Fibroblast of lung (primary cell): ENCODE measurements around the gene DSP.

Source experiments
- CTCF ChIP-seq, 2 donors: IDR thresholded peaks in 1 of 2; conservative IDR thresholded peaks in 1 of 2; 1 replicate in 1 of 2; 2 replicates in 1 of 2; pipeline ENCODE4 v1.5.1; 2011 to 2012; ENCODE audit warnings: low read length in 2 of 2, control low read depth in 1 of 2, inconsistent platforms in 1 of 2, low read depth in 1 of 2, mild to moderate bottlenecking in 1 of 2
- EZH2 ChIP-seq: IDR thresholded peaks from 2 replicates; pipeline ENCODE4 v1.5.1; 2012; ENCODE audit warnings: low read length, control low read depth, mild to moderate bottlenecking; ENCODE audit errors: missing control alignments

- TF ChIP-seq EZH2 (no peak), CTCF (conservative IDR thresholded peaks at IDR 0.05 in 1 of 2, IDR thresholded peaks at IDR 0.05 in 1 of 2; ENCODE audit: low read depth in 1 of 2, low read length in 2 of 2) (no peak)
Measured at GRCh38 chr6:7566107-7566506, 24.6 kb downstream of the DSP start.
